GM23338 (cell line): ENCODE data around the gene SLC22A16. TPM values are rescaled to one million over a fixed set of nuclear protein-coding genes. Genes with fewer than 3 reads are reported as not detected.

Experiments used
- ATAC-seq: fragments of 200-7000 bp; cut with Tn5 transposase; 3 replicates; pipeline ENCODE4 v1.9.1; 2020
- DNase-seq: peaks from one replicate; pipeline ENCODE4 v3.0.0-alpha.2; 2015; ENCODE audit warnings: low spot score
- H2AFZ ChIP-seq: fragments of 200-600 bp; sonication (generic); 2 replicates; pipeline ENCODE4 v1.8.0; 2016; ENCODE audit warnings: antibody characterized with exemption, mild to moderate bottlenecking, moderate library complexity
- H3F3A ChIP-seq: fragments of 200-600 bp; sonication (generic); replicated peaks from 2 replicates; pipeline ENCODE4 v1.8.0; 2017; ENCODE audit warnings: antibody characterized with exemption, mixed run types, low read depth
- H3K27ac ChIP-seq: fragments of 200-600 bp; sonication (generic); 2 replicates; pipeline ENCODE4 v1.6.1; 2016; ENCODE audit warnings: low read depth
- H3K27me3 ChIP-seq: fragments of 200-600 bp; sonication (generic); 2 replicates; pipeline ENCODE4 v1.8.0; 2016; ENCODE audit warnings: mild to moderate bottlenecking, mixed run types, moderate library complexity; ENCODE audit not compliant: insufficient read depth
- H3K36me3 ChIP-seq: fragments of 200-600 bp; sonication (generic); 2 replicates; pipeline ENCODE4 v1.8.0; 2016; ENCODE audit warnings: mild to moderate bottlenecking; ENCODE audit not compliant: insufficient read depth
- H3K4me1 ChIP-seq: fragments of 200-600 bp; sonication (generic); 2 replicates; pipeline ENCODE4 v1.8.0; 2016; ENCODE audit warnings: mild to moderate bottlenecking, moderate library complexity; ENCODE audit not compliant: insufficient read depth
- H3K4me2 ChIP-seq: fragments of 200-600 bp; sonication (generic); 2 replicates; pipeline ENCODE4 v1.7.1; 2017; ENCODE audit warnings: mixed run types
- H3K4me3 ChIP-seq: fragments of 200-600 bp; sonication (generic); 2 replicates; pipeline ENCODE4 v1.6.1; 2016; ENCODE audit warnings: mixed run types
- H3K79me2 ChIP-seq: fragments of 200-600 bp; sonication (generic); replicated peaks from 2 replicates; pipeline ENCODE4 v1.8.0; 2017; ENCODE audit warnings: mild to moderate bottlenecking; ENCODE audit not compliant: insufficient read depth
- H3K9me2 ChIP-seq: fragments of 200-600 bp; sonication (generic); 2 replicates; pipeline ENCODE4 v1.8.0; 2017; ENCODE audit not compliant: insufficient read depth
- H4K20me1 ChIP-seq: fragments of 200-600 bp; sonication (generic); replicated peaks from 2 replicates; pipeline ENCODE4 v1.8.0; 2017; ENCODE audit warnings: mild to moderate bottlenecking; ENCODE audit not compliant: insufficient read depth
- H3K27ac Mint-ChIP-seq: 2 replicates; pipeline ENCODE4 v1.8.0; 2020; ENCODE audit warnings: inconsistent platforms, mild to moderate bottlenecking, moderate library complexity, mixed read lengths
- H3K27me3 Mint-ChIP-seq: 3 replicates; pipeline ENCODE4 v1.8.0; 2022; ENCODE audit warnings: low read depth, mild to moderate bottlenecking, moderate library complexity, mixed read lengths, inconsistent platforms; ENCODE audit not compliant: insufficient read depth, poor library complexity
- H3K36me3 Mint-ChIP-seq: 3 replicates; pipeline ENCODE4 v1.8.0; 2021; ENCODE audit warnings: low read depth, mild to moderate bottlenecking, inconsistent platforms, moderate library complexity, mixed read lengths
- H3K4me1 Mint-ChIP-seq: 3 replicates; pipeline ENCODE4 v1.8.0; 2020; ENCODE audit warnings: mild to moderate bottlenecking, inconsistent platforms, mixed read lengths
- H3K4me3 Mint-ChIP-seq: 3 replicates; pipeline ENCODE4 v1.8.0; 2021; ENCODE audit warnings: moderate library complexity, mild to moderate bottlenecking, inconsistent platforms, mixed read lengths
- H3K9me3 Mint-ChIP-seq: 3 replicates; pipeline ENCODE4 v1.8.0; 2020; ENCODE audit warnings: moderate library complexity, mild to moderate bottlenecking, inconsistent platforms, mixed read lengths
- CREB1 ChIP-seq: fragments of 250-450 bp; sonication (Bioruptor Pico); IDR thresholded peaks from 2 replicates; pipeline ENCODE4 v1.5.0; 2020; ENCODE audit warnings: low read depth, mild to moderate bottlenecking, moderate library complexity
- ETS1 ChIP-seq: IDR thresholded peaks from 2 replicates; pipeline ENCODE4 v1.6.1; 2016; ENCODE audit warnings: antibody characterized with exemption
- EZH2 ChIP-seq: fragments of 200-600 bp; sonication (generic); IDR thresholded peaks from one replicate; pipeline ENCODE4 v1.8.0; 2017; ENCODE audit warnings: antibody characterized with exemption, mild to moderate bottlenecking, low read depth; ENCODE audit not compliant: unreplicated experiment
- EZH2phosphoT487 ChIP-seq: fragments of 200-600 bp; sonication (generic); IDR thresholded peaks from one replicate; pipeline ENCODE4 v1.8.1; 2018; ENCODE audit warnings: antibody characterized with exemption; ENCODE audit not compliant: unreplicated experiment
- JUNB ChIP-seq: IDR thresholded peaks from one replicate; pipeline ENCODE4 v1.6.1; 2016; ENCODE audit warnings: antibody characterized with exemption; ENCODE audit not compliant: unreplicated experiment
- NANOG ChIP-seq: IDR thresholded peaks from 2 replicates; pipeline ENCODE4 v1.6.1; 2016; ENCODE audit warnings: antibody characterized with exemption, borderline replicate concordance
- POLR2AphosphoS5 ChIP-seq: IDR thresholded peaks from 2 replicates; pipeline ENCODE4 v1.6.1; 2016; ENCODE audit warnings: antibody characterized with exemption, low read depth
- STAT1 ChIP-seq: IDR thresholded peaks from one replicate; pipeline ENCODE4 v1.6.1; 2016; ENCODE audit warnings: antibody characterized with exemption; ENCODE audit not compliant: unreplicated experiment
- ZNF114 ChIP-seq: fragments of 250-450 bp; sonication (Bioruptor Pico); IDR thresholded peaks from 2 replicates; pipeline ENCODE4 v1.5.0; 2020; ENCODE audit warnings: mild to moderate bottlenecking, moderate library complexity
- ZNF331 ChIP-seq: fragments of 250-450 bp; sonication (Bioruptor Pico); IDR thresholded peaks from 2 replicates; pipeline ENCODE4 v1.5.0; 2020; ENCODE audit warnings: low read depth, mild to moderate bottlenecking, moderate library complexity
- polyA plus RNA-seq: library from polyadenylated mRNA; unstranded; fragments of >200 nt; fragmentation: Nextera tagmentation; extraction: Ambion mirVana; gene quantifications from 2 replicates; pipeline ENCODE4 v1.2.1, GENCODE V29; 2016
- total RNA-seq: library from RNA; depleted of rRNA; stranded (reverse); fragments of >200 nt; shearing (Covaris generic); gene quantifications from 2 replicates; pipeline ENCODE4 v1.2.3, GENCODE V29; 2014
- TF ChIP-seq, protein P1 (sequence below): fragments of 250-450 bp; sonication (Bioruptor Pico); IDR thresholded peaks from 2 replicates; pipeline ENCODE4 v1.5.0; 2020; ENCODE audit warnings: mild to moderate bottlenecking, moderate library complexity
- TF ChIP-seq, protein P2 (sequence below): IDR thresholded peaks from one replicate; pipeline ENCODE4 v1.6.1; 2018; ENCODE audit warnings: antibody characterized with exemption; ENCODE audit not compliant: unreplicated experiment

SLC22A16 gene
- total and polyA plus RNA-seq, 2 experiments from 2014 or later, result 0.37 to 0.42 TPM

DNA sequence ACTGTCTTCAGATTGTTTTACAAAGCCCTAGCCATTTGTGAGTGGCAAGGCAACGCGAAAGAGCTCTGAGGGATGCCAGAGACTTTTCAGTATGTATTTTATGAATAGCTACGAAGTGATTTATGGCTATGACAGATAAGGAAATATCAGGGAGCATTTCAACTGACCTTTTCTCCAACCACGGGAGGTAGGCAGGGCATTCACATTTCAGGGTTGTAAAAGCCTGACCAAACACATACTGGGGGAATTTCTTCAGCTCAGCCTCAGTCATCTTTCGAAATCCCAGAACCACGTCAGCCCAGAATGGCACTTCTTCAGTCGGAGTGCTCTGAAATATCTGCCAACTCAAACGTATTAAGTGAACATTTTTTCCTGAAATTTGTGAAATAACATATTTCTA, 71.8 kb downstream of the SLC22A16 start (continued):
- TF ChIP-seq, protein P1, sequence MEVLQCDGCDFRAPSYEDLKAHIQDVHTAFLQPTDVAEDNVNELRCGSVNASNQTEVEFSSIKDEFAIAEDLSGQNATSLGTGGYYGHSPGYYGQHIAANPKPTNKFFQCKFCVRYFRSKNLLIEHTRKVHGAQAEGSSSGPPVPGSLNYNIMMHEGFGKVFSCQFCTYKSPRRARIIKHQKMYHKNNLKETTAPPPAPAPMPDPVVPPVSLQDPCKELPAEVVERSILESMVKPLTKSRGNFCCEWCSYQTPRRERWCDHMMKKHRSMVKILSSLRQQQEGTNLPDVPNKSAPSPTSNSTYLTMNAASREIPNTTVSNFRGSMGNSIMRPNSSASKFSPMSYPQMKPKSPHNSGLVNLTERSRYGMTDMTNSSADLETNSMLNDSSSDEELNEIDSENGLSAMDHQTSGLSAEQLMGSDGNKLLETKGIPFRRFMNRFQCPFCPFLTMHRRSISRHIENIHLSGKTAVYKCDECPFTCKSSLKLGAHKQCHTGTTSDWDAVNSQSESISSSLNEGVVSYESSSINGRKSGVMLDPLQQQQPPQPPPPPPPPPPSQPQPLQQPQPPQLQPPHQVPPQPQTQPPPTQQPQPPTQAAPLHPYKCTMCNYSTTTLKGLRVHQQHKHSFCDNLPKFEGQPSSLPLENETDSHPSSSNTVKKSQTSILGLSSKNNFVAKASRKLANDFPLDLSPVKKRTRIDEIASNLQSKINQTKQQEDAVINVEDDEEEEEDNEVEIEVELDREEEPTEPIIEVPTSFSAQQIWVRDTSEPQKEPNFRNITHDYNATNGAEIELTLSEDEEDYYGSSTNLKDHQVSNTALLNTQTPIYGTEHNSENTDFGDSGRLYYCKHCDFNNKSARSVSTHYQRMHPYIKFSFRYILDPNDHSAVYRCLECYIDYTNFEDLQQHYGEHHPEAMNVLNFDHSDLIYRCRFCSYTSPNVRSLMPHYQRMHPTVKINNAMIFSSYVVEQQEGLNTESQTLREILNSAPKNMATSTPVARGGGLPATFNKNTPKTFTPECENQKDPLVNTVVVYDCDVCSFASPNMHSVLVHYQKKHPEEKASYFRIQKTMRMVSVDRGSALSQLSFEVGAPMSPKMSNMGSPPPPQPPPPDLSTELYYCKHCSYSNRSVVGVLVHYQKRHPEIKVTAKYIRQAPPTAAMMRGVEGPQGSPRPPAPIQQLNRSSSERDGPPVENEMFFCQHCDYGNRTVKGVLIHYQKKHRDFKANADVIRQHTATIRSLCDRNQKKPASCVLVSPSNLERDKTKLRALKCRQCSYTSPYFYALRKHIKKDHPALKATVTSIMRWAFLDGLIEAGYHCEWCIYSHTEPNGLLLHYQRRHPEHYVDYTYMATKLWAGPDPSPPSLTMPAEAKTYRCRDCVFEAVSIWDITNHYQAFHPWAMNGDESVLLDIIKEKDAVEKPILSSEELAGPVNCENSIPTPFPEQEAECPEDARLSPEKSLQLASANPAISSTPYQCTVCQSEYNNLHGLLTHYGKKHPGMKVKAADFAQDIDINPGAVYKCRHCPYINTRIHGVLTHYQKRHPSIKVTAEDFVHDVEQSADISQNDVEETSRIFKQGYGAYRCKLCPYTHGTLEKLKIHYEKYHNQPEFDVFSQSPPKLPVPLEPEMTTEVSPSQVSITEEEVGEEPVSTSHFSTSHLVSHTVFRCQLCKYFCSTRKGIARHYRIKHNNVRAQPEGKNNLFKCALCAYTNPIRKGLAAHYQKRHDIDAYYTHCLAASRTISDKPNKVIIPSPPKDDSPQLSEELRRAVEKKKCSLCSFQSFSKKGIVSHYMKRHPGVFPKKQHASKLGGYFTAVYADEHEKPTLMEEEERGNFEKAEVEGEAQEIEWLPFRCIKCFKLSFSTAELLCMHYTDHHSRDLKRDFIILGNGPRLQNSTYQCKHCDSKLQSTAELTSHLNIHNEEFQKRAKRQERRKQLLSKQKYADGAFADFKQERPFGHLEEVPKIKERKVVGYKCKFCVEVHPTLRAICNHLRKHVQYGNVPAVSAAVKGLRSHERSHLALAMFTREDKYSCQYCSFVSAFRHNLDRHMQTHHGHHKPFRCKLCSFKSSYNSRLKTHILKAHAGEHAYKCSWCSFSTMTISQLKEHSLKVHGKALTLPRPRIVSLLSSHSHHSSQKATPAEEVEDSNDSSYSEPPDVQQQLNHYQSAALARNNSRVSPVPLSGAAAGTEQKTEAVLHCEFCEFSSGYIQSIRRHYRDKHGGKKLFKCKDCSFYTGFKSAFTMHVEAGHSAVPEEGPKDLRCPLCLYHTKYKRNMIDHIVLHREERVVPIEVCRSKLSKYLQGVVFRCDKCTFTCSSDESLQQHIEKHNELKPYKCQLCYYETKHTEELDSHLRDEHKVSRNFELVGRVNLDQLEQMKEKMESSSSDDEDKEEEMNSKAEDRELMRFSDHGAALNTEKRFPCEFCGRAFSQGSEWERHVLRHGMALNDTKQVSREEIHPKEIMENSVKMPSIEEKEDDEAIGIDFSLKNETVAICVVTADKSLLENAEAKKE, result no peak
- TF ChIP-seq JUNB, result no peak
- TF ChIP-seq CREB1, result no peak

- no peaks in the 10 kb centered on the region for H3K9me2 ChIP-seq
- H2AFZ ChIP-seq, result no peak overlapping the region
- ATAC-seq, result no peak
- no peaks in the 10 kb centered on the region for H3K4me1 ChIP-seq
- no peak overlapping the region for H3K27ac ChIP-seq
- no peak for DNase-seq
- no peaks in the 10 kb centered on the region for H3K36me3 ChIP-seq
- no peaks in the 10 kb centered on the region for H3F3A ChIP-seq
- Mint-ChIP-seq H3K4me3 (no peak overlapping the region), H3K9me3 (no peaks in the 10 kb centered on the region), H3K27ac (no peak overlapping the region), H3K4me1 (peaks cover 3% of the 10 kb centered on the region; the same call in 1 of the 3 replicates), H3K27me3 (peaks cover 5% of the 10 kb centered on the region), H3K36me3 (peaks cover 3% of the 10 kb centered on the region; the same call in 1 of the 3 replicates)
- H3K27me3 ChIP-seq, result no peaks in the 10 kb centered on the region
- no peak overlapping the region for H3K4me2 ChIP-seq
- no peaks in the 10 kb centered on the region for H4K20me1 ChIP-seq
- no peaks in the 10 kb centered on the region for H3K79me2 ChIP-seq
- H3K4me3 ChIP-seq, result no peak overlapping the region
- TF ChIP-seq ZNF331 (CRISPR knock-in tag) (no peak), ZNF114 (no peak), CREB1 (no peak), NANOG (no peak), EZH2 (no peak), EZH2phosphoT487 (no peak), POLR2AphosphoS5 (no peak), ETS1 (no peak), JUNB (no peak), STAT1 (no peak)
- TF ChIP-seq, protein P2, sequence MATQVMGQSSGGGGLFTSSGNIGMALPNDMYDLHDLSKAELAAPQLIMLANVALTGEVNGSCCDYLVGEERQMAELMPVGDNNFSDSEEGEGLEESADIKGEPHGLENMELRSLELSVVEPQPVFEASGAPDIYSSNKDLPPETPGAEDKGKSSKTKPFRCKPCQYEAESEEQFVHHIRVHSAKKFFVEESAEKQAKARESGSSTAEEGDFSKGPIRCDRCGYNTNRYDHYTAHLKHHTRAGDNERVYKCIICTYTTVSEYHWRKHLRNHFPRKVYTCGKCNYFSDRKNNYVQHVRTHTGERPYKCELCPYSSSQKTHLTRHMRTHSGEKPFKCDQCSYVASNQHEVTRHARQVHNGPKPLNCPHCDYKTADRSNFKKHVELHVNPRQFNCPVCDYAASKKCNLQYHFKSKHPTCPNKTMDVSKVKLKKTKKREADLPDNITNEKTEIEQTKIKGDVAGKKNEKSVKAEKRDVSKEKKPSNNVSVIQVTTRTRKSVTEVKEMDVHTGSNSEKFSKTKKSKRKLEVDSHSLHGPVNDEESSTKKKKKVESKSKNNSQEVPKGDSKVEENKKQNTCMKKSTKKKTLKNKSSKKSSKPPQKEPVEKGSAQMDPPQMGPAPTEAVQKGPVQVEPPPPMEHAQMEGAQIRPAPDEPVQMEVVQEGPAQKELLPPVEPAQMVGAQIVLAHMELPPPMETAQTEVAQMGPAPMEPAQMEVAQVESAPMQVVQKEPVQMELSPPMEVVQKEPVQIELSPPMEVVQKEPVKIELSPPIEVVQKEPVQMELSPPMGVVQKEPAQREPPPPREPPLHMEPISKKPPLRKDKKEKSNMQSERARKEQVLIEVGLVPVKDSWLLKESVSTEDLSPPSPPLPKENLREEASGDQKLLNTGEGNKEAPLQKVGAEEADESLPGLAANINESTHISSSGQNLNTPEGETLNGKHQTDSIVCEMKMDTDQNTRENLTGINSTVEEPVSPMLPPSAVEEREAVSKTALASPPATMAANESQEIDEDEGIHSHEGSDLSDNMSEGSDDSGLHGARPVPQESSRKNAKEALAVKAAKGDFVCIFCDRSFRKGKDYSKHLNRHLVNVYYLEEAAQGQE, result no peak
These were observed 74.7 kb downstream of the SLC22A16 start for GRCh38 chr6:110401585-110402176.
